HG03095 (cell line): ENCODE results near the gene PCDHA8.
"Not testable (repeated sequence)": the region's sequence is repeated elsewhere in the genome, so short reads cannot be mapped to it uniquely, and the experiment has no call there.

ENCODE experiments used
- ATAC-seq: cut with Tn5 transposase; IDR thresholded peaks from one replicate; pipeline ENCODE4 v1.9.1; 2021; ENCODE audit warnings: moderate library complexity; ENCODE audit not compliant: unreplicated experiment

PCDHA8 gene

DNA sequence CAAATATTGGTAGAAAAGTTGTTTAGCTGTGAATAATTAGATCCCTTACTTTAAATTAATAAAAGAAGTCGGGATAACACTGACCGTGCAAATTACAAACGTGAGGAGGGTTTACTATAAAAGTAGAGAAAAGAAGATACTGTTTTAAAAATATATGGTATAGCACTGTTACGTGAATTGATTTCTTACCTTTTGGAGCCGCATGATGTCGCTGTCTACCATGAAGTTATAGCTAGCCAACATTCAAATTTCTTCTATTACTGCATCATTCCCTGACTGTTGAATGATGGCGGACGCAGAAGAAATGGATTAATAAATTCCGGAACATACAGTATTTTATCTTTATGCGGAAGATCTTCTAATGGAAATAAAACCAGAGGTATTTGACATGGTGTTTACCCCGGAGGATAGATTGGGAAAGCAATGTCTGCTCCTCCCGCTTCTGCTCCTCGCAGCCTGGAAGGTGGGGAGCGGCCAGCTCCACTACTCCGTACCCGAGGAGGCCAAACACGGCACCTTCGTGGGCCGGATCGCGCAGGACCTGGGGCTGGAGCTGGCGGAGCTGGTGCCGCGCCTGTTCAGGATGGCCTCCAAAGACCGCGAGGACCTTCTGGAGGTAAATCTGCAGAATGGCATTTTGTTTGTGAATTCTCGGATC is 13.2 kb upstream of the PCDHA8 start, which contains the start of gene PCDHA6:
TSS of gene PCDHA6 (plus strand) at position 257 of the 658 bp plus-strand sequence. CDS start at position 389, 132 bp downstream.
- ATAC-seq, result no peak

DNA sequence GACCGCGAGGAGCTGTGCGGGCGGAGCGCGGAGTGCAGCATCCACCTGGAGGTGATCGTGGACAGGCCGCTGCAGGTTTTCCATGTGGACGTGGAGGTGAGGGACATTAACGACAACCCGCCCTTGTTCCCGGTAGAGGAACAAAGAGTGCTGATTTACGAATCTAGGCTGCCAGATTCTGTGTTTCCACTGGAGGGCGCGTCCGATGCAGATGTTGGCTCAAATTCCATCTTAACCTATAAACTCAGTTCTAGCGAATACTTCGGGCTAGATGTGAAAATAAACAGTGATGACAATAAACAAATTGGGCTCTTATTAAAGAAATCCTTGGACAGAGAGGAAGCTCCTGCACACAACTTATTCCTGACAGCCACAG is 12.6 kb upstream of the PCDHA8 start:
- no peak for ATAC-seq

DNA sequence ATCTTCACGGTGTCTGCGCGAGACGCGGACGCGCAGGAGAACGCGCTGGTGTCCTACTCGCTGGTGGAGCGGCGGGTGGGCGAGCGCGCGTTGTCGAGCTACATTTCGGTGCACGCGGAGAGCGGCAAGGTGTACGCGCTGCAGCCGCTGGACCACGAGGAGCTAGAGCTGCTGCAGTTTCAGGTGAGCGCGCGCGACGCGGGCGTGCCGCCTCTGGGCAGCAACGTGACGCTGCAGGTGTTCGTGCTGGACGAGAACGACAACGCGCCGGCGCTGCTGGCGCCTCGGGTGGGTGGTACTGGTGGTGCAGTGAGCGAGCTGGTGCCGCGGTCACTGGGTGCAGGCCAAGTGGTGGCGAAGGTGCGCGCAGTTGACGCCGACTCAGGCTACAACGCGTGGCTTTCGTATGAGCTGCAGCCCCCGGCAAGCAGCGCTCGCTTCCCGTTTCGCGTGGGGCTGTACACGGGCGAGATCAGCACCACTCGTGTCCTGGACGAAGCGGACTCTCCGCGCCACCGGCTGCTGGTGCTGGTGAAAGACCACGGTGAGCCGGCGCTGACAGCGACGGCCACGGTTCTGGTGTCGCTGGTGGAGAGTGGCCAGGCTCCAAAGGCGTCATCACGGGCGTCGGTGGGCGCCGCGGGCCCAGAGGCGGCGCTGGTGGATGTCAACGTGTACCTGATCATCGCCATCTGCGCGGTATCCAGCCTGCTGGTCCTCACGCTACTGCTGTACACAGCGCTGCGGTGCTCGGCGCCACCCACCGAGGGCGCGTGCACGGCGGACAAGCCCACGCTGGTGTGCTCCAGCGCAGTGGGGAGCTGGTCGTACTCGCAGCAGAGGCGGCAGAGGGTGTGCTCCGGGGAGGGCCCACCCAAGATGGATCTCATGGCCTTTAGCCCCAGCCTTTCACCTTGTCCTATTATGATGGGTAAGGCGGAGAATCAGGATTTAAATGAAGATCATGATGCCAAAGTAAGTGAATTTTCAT is 11.2 kb upstream of the PCDHA8 start:
- ATAC-seq, result not testable (repeated sequence)

DNA sequence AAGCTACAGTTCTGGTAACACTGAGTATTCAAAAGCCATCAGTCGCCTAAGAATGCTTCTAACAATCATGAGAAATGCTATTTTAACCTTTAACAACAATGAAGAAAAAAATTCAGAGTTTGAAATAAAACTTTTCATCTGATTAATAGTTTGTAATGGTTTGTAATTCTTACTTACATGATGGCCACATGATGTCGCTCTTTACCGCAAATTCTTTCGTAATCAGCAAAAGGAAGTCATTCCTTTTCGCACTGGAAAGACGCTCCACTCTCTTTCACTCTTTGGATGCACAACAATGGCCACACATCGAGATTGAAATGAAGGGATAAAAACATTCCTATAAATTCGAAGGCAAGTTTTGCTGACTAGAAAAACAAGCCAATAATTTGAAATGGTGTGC is 7.0 kb upstream of the PCDHA8 start, which contains the start of gene PCDHA7:
TSS of gene PCDHA7 (plus strand) at position 277 of the 400 bp plus-strand sequence. CDS start at position 392, 115 bp downstream.
- ATAC-seq, result no peak

DNA sequence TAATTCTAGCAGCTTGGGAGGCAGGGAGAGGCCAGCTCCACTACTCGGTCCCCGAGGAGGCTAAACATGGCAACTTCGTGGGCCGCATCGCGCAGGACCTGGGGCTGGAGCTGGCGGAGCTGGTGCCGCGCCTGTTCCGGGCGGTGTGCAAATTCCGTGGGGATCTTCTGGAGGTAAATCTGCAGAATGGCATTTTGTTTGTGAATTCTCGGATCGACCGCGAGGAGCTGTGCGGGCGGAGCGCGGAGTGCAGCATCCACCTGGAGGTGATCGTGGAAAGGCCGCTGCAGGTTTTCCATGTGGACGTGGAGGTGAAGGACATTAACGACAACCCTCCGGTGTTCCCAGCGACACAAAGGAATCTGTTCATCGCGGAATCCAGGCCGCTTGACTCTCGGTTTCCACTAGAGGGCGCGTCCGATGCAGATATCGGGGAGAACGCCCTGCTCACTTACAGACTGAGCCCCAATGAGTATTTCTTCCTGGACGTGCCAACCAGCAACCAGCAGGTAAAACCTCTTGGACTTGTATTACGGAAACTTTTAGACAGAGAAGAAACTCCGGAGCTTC is 6.5 kb upstream of the PCDHA8 start:
- not testable (repeated sequence) for ATAC-seq

DNA sequence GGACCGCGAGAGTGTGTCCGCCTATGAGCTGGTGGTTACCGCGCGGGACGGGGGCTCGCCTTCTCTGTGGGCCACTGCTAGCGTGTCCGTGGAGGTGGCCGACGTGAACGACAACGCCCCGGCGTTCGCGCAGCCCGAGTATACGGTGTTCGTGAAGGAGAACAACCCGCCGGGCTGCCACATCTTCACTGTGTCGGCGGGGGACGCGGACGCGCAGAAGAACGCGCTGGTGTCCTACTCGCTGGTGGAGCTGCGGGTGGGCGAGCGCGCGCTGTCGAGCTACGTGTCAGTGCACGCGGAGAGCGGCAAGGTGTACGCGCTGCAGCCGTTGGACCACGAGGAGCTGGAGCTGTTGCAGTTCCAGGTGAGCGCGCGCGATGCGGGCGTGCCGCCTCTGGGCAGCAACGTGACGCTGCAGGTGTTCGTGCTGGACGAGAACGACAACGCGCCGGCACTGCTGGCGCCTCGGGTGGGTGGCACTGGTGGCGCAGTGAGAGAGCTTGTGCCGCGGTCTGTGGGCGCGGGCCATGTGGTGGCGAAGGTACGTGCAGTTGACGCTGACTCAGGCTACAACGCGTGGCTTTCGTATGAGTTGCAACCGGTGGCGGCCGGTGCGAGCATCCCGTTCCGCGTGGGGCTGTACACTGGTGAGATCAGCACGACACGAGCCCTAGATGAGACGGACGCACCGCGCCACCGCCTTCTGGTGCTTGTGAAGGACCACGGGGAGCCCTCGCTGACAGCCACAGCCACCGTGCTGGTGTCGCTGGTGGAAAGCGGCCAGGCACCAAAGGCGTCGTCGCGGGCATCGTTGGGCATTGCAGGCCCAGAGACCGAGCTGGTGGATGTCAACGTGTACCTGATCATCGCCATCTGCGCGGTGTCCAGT is 5.1 kb upstream of the PCDHA8 start:
- no peak for ATAC-seq

DNA sequence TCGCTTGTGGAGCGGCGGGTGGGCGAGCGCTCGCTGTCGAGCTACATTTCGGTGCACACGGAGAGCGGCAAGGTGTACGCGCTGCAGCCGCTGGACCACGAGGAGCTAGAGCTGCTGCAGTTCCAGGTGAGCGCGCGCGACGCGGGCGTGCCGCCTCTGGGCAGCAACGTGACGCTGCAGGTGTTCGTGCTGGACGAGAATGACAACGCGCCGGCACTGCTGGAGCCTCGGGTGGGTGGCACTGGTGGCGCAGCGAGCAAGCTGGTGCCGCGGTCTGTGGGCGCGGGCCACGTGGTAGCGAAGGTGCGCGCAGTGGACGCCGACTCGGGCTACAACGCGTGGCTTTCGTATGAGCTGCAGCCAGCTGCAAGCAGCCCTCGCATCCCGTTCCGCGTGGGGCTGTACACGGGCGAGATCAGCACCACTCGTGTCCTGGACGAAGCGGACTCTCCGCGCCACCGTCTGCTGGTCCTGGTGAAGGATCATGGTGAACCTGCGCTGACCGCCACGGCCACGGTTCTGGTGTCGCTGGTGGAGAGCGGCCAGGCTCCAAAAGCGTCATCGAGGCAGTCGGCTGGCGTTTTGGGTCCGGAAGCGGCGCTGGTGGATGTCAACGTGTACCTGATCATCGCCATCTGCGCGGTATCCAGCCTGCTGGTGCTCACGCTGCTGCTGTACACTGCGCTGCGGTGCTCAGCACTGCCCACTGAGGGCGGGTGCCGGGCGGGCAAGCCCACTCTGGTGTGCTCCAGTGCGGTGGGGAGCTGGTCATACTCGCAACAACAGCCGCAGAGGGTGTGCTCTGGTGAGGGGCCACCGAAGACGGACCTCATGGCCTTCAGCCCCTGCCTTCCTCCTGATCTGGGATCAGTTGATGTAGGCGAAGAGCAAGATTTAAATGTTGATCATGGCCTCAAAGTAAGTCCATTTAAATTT is 2.1 kb downstream of the PCDHA8 start:
- ATAC-seq, result no peak

DNA sequence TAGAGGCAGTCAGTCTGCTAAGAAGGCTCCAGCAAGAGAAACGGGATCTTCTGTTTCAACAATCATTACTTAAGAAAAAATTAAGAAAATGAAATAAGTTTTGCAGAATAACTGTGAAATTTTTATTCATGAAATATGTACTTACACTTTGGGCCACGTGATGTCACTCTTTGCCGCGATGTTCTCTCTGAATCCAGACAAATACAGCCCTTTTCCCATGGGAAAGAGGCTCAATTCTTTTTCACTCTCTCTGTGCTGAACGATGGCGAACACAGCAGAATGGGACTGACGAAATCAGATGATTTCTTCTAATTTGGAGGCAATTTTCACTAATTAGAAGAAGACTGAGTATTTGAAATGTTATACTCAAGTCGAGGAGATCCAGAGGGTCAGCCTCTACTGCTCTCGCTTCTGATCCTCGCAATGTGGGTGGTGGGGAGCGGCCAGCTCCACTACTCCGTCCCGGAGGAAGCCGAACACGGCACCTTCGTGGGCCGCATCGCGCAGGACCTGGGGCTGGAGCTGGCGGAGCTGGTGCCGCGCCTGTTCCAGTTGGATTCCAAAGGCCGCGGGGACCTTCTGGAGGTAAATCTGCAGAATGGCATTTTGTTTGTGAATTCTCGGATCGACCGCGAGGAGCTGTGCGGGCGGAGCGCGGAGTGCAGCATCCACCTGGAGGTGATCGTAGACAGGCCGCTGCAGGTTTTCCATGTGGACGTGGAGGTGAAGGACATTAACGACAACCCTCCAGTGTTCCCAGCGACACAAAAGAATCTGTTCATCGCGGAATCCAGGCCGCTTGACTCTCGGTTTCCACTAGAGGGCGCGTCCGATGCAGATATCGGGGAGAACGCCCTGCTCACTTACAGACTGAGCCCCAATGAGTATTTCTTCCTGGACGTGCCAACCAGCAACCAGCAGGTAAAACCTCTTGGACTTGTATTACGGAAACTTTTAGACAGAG is 7.4 kb downstream of the PCDHA8 start, which contains the start of gene PCDHA9:
TSS of gene PCDHA9 (plus strand) at position 244 of the 964 bp plus-strand sequence. CDS start at position 358, 114 bp downstream.
- not testable (repeated sequence) for ATAC-seq

DNA sequence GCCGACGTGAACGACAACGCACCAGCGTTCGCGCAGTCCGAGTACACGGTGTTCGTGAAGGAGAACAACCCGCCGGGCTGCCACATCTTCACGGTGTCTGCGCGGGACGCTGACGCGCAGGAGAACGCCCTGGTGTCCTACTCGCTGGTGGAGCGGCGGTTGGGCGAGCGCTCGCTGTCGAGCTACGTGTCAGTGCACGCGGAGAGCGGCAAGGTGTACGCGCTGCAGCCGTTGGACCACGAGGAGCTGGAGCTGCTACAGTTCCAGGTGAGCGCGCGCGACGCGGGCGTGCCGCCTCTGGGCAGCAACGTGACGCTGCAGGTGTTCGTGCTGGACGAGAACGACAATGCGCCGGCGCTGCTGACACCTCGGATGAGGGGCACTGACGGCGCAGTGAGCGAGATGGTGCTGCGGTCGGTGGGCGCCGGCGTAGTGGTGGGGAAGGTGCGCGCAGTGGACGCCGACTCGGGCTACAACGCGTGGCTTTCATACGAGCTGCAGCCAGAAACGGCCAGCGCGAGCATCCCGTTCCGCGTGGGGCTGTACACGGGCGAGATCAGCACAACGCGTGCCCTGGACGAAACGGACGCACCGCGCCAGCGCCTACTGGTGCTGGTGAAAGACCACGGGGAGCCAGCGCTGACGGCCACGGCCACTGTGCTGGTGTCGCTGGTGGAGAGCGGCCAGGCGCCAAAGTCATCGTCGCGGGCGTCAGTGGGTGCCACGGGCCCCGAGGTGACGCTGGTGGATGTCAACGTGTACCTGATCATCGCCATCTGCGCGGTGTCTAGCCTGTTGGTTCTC is 9.0 kb downstream of the PCDHA8 start:
- not testable (repeated sequence) for ATAC-seq

DNA sequence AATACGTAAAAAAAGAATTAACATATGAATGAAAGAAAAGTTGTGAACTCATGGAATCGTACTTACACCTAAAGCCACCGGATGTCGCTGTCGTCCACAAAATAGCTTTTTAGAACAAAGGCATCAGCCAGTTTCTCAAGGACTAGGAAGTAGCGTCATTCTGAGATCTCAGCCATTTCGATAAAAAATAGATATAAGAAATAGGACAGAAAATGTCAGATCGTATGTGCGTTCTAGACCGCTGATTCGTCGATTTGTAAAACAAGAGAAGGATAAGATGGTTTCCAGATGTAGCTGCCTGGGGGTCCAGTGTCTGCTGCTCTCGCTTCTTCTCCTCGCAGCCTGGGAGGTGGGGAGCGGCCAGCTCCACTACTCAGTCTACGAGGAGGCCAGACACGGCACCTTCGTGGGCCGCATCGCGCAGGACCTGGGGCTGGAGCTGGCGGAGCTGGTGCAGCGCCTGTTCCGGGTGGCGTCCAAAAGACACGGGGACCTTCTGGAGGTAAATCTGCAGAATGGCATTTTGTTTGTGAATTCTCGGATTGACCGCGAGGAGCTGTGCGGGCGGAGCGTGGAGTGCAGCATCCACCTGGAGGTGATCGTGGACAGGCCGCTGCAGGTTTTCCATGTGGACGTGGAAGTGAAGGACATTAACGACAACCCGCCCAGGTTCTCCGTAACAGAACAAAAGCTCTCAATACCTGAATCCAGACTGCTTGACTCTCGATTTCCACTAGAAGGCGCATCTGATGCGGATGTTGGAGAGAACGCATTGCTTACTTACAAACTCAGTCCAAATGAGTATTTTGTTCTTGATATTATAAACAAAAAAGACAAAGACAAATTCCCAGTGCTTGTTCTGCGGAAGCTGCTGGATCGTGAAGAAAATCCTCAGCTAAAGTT is 15.0 kb downstream of the PCDHA8 start, which contains the start of gene PCDHA10:
TSS of gene PCDHA10 (plus strand) at position 126 of the 903 bp plus-strand sequence. CDS start at position 278, 152 bp downstream.
- no peak for ATAC-seq

DNA sequence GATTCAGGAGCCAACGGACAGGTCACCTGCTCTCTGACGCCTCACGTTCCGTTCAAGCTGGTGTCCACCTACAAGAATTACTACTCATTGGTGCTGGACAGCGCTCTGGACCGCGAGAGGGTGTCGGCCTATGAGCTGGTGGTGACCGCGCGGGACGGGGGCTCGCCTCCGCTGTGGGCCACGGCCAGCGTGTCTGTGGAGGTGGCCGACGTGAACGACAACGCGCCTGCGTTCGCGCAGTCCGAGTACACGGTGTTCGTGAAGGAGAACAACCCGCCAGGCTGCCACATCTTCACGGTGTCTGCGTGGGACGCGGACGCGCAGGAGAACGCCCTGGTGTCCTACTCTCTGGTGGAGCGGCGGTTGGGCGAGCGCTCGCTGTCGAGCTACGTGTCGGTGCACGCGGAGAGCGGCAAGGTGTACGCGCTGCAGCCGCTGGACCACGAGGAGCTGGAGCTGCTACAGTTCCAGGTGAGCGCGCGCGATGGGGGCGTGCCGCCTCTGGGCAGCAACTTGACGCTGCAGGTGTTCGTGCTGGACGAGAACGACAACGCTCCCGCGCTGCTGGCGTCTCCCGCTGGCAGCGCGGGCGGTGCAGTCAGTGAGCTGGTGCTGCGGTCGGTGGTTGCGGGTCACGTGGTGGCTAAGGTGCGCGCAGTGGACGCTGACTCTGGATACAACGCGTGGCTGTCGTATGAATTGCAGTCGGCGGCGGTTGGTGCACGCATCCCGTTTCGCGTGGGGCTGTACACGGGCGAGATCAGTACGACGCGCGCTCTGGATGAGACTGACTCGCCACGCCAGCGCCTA is 16.4 kb downstream of the PCDHA8 start:
- ATAC-seq, result no peak

DNA sequence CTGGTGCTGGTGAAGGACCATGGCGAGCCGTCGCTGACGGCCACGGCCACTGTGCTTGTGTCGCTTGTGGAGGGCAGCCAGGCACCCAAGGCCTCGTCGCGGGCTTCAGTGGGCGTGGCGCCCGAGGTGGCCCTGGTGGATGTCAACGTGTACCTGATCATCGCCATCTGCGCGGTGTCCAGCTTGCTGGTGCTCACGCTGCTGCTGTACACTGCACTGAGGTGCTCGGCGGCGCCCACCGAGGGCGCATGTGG is 16.9 kb downstream of the PCDHA8 start:
- ATAC-seq, result no peak

DNA sequence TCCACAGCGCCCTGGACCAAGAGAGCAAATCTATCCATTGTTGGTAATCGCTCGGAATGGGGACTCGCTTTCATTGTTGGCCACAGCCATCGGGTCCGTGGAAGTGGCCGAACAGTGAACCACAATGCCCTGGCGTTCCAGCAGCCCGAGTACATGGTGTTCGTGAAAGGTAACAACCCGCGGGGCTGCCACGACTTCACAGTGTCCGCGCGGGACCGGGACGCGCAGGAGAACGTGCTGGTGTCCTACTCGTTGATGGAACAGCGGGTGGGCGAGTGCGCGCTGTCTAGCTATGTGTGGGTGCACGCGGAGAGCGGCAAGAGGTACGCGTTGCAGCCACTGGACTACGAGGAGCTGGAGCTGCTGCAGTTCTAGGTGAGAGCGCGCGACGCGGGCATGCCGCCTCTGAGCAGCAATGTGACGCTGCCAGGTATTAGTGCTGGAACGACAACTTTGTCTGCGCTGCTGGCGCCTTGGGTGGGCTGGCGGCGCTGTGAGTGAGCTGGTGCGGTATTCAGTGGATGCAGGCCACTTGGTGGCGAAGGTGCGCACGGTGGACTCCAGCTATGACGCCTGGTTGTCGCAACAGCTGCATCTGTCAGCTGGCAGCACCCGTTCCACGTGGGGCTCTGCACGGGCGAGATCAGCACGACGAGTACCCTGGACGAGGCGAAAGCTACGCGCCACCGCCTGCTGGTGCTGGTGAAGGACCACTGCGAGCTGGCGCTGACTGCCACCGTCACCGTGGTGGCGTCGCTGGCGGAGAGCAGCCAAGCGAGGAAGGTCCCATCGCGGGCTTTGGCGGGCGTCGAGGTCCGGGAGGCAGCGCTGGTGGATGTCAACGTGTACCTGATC is 21.7 kb downstream of the PCDHA8 start:
- no peak for ATAC-seq

DNA sequence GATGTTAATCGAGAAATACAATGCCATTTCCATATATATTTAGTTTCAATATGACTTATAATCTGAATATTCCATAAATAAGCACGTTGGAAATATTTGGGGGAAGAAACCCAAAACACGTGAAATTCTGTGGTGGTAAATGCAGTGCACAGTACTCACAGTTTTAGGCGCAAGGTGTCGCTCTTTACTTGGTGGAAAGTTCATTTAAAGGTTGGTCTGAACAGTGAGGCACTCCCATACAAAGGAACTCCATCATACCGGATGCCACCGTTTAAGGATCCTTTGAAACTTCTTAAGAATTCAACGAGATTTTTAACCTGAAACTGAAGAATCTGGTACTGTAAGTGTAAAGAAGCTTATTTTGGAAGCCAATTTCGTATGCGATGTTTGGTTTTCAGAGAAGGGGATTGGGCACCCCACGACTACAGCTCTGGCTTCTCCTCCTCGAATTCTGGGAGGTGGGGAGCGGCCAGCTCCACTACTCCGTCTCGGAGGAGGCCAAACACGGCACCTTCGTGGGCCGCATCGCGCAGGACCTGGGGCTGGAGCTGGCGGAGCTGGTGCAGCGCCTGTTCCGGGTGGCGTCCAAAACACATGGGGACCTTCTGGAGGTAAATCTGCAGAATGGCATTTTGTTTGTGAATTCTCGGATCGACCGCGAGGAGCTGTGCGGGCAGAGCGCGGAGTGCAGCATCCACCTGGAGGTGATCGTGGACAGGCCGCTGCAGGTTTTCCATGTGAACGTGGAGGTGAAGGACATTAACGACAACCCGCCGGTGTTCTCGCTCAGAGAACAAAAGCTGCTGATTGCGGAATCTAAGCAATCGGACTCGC is 28.0 kb downstream of the PCDHA8 start, which contains the start of gene PCDHA11:
TSS of gene PCDHA11 (plus strand) at position 237 of the 834 bp plus-strand sequence. CDS start at position 384, 147 bp downstream.
- no peak for ATAC-seq
